H1 (cell line): Measurements from ENCODE around the gene TEX2. TPM values are rescaled to one million over a fixed set of nuclear protein-coding genes. Genes with fewer than 3 reads are reported as not detected.

Experiments used
- CTCF ChIA-PET: fragments of 300-600 bp; sonication (Branson Sonifier 250); formaldehyde crosslinking; loops from one replicate; lab custom pipeline; 2021; ENCODE audit not compliant: partially characterized antibody; lab: Charles Lee
- POLR2A ChIA-PET: fragments of 300-600 bp; sonication (Branson Sonifier 250); formaldehyde crosslinking; loops from one replicate; lab custom pipeline; 2021; ENCODE audit warnings: inconsistent platforms; ENCODE audit not compliant: partially characterized antibody; lab: Charles Lee
- DNase-seq, 2 experiments: peaks; one replicate each; pipeline versions ENCODE4 v3.0.0 to v3.0.0-alpha.2; 2010 to 2022; ENCODE audit warnings: low spot score in 2 of 2, low read depth in 1 of 2, mixed read lengths in 1 of 2
- FAIRE-seq: peaks from 2 replicates; lab custom pipeline; 2011; peaks lifted over from hg19 to GRCh38; lab: Jason Lieb, UNC
- H2AFZ ChIP-seq: 2 replicates; pipeline ENCODE4 v1.8.1; 2012; ENCODE audit warnings: low read length, inconsistent platforms
- H2AK5ac ChIP-seq: 2 replicates; pipeline ENCODE4 v1.6.1; 2013; ENCODE audit warnings: low read depth, low read length
- H2BK120ac ChIP-seq: replicated peaks from 2 replicates; pipeline ENCODE3; 2013; ENCODE audit warnings: low read depth, low read length, inconsistent platforms
- H2BK12ac ChIP-seq: 2 replicates; pipeline ENCODE4 v1.6.1; 2013; ENCODE audit warnings: low read depth, low read length
- H2BK15ac ChIP-seq: 2 replicates; pipeline ENCODE4 v1.6.1; 2013; ENCODE audit warnings: low read length
- H2BK20ac ChIP-seq: 2 replicates; pipeline ENCODE4 v1.6.1; 2013; ENCODE audit warnings: low read length
- H2BK5ac ChIP-seq: 2 replicates; pipeline ENCODE4 v1.6.1; 2013; ENCODE audit warnings: low read depth, low read length
- H3K14ac ChIP-seq: 2 replicates; pipeline ENCODE4 v1.6.1; 2013; ENCODE audit warnings: inconsistent platforms; ENCODE audit not compliant: insufficient read length
- H3K18ac ChIP-seq: 2 replicates; pipeline ENCODE4 v1.6.1; 2013; ENCODE audit warnings: low read length; ENCODE audit errors: extremely low read depth
- H3K23ac ChIP-seq: 2 replicates; pipeline ENCODE4 v1.6.1; 2013; ENCODE audit warnings: inconsistent platforms; ENCODE audit not compliant: insufficient read length
- H3K23me2 ChIP-seq: 2 replicates; pipeline ENCODE4 v1.6.1; 2013; ENCODE audit warnings: low read depth, low read length
- H3K27ac ChIP-seq: 2 replicates; pipeline ENCODE4 v1.6.1; 2011; ENCODE audit warnings: low read depth, low read length, inconsistent platforms
- H3K27me3 ChIP-seq, 4 experiments: replicated peaks in 1 of 4; 1 replicate in 1 of 4; 2 replicates in 3 of 4; pipeline versions ENCODE4 v1.6.1 to v1.8.1; 2011 to 2013; ENCODE audit warnings: low read length in 3 of 4, mild to moderate bottlenecking in 3 of 4, inconsistent platforms in 2 of 4, mixed read lengths in 2 of 4, moderate library complexity in 1 of 4; ENCODE audit not compliant: control insufficient read depth in 3 of 4, insufficient read depth in 3 of 4; ENCODE audit errors: extremely low read depth in 1 of 4
- H3K36me3 ChIP-seq, 4 experiments: 2 replicates each; pipeline versions ENCODE4 v1.6.1 to v1.8.1; 2011 to 2013; ENCODE audit warnings: mild to moderate bottlenecking in 4 of 4, low read length in 3 of 4, moderate library complexity in 2 of 4, control low read depth in 1 of 4, inconsistent platforms in 1 of 4; ENCODE audit not compliant: insufficient read depth in 4 of 4, control insufficient read depth in 2 of 4
- H3K4ac ChIP-seq: replicated peaks from 2 replicates; pipeline ENCODE3; 2013; ENCODE audit warnings: low read length, low read depth, mixed read lengths, inconsistent platforms; ENCODE audit not compliant: insufficient read length
- H3K4me1 ChIP-seq, 4 experiments: replicated peaks in 1 of 4; 1 replicate in 1 of 4; 2 replicates in 3 of 4; pipeline versions ENCODE4 v1.6.1 to v1.8.1; 2011 to 2013; ENCODE audit warnings: low read length in 3 of 4, inconsistent platforms in 2 of 4, mixed read lengths in 1 of 4; ENCODE audit not compliant: insufficient read depth in 4 of 4, control insufficient read depth in 3 of 4
- H3K4me2 ChIP-seq, 2 experiments: 2 replicates each; pipeline versions ENCODE4 v1.6.1 to v1.8.1; 2011 to 2013; ENCODE audit warnings: low read depth in 2 of 2, low read length in 2 of 2, control low read depth in 1 of 2, inconsistent platforms in 1 of 2, mild to moderate bottlenecking in 1 of 2; ENCODE audit not compliant: insufficient read depth in 1 of 2
- H3K4me3 ChIP-seq, 4 experiments: fragments of 200-600, 300-600 bp in 1 of 4; sonication (generic), shearing (Covaris generic), sonication (Bioruptor Twin) in 1 of 4; 2 replicates each; pipeline versions ENCODE4 v1.5.1 to v1.8.1; 2011 to 2016; ENCODE audit warnings: low read length in 4 of 4, low read depth in 3 of 4, control low read depth in 2 of 4, inconsistent platforms in 2 of 4, mild to moderate bottlenecking in 2 of 4, mixed read lengths in 1 of 4, moderate library complexity in 1 of 4; ENCODE audit not compliant: insufficient read depth in 2 of 4; ENCODE audit errors: extremely low read depth in 1 of 4
- H3K56ac ChIP-seq: replicated peaks from 2 replicates; pipeline ENCODE3; 2013; ENCODE audit warnings: low read depth, mild to moderate bottlenecking, mixed read lengths, low read length, inconsistent platforms; ENCODE audit not compliant: insufficient read length
- H3K79me1 ChIP-seq: 2 replicates; pipeline ENCODE4 v1.6.1; 2013; ENCODE audit warnings: low read depth, low read length, control low read depth
- H3K79me2 ChIP-seq, 2 experiments: 2 replicates each; pipeline versions ENCODE4 v1.6.1 to v1.8.1; 2012 to 2013; ENCODE audit warnings: low read length in 2 of 2, mild to moderate bottlenecking in 2 of 2, inconsistent platforms in 1 of 2; ENCODE audit not compliant: insufficient read depth in 2 of 2, control insufficient read depth in 1 of 2
- H3K9ac ChIP-seq, 4 experiments: replicated peaks in 1 of 4; 1 replicate in 1 of 4; 2 replicates in 3 of 4; pipeline versions ENCODE4 v1.6.1 to v1.8.1; 2011 to 2013; ENCODE audit warnings: low read depth in 3 of 4, low read length in 3 of 4, control low read depth in 2 of 4, mild to moderate bottlenecking in 2 of 4, moderate library complexity in 2 of 4, inconsistent platforms in 1 of 4; ENCODE audit errors: extremely low read depth in 1 of 4
- H3K9me3 ChIP-seq, 2 experiments: 2 replicates each; pipeline versions ENCODE4 v1.6.1 to v1.8.1; 2012 to 2013; ENCODE audit warnings: mild to moderate bottlenecking in 2 of 2, moderate library complexity in 2 of 2, control low read depth in 1 of 2, inconsistent platforms in 1 of 2, low read depth in 1 of 2, low read length in 1 of 2, mixed read lengths in 1 of 2; ENCODE audit not compliant: insufficient read depth in 2 of 2
- H4K20me1 ChIP-seq, 2 experiments: replicated peaks in 1 of 2; 2 replicates each; pipeline versions ENCODE3 to v1.8.1; 2011 to 2013; ENCODE audit warnings: inconsistent platforms in 2 of 2, low read length in 2 of 2, mild to moderate bottlenecking in 1 of 2; ENCODE audit not compliant: insufficient read depth in 2 of 2, control insufficient read depth in 1 of 2
- H4K5ac ChIP-seq: 2 replicates; pipeline ENCODE4 v1.6.1; 2013; ENCODE audit warnings: low read length, low read depth, mixed read lengths, inconsistent platforms; ENCODE audit not compliant: insufficient read length
- H4K8ac ChIP-seq: 2 replicates; pipeline ENCODE4 v1.8.0; 2013; ENCODE audit warnings: mild to moderate bottlenecking, moderate library complexity, low read length, inconsistent platforms; ENCODE audit not compliant: insufficient read depth; ENCODE audit errors: extremely low read depth
- H4K91ac ChIP-seq: replicated peaks from 2 replicates; pipeline ENCODE3; 2013; ENCODE audit warnings: low read length, mixed read lengths, inconsistent platforms; ENCODE audit not compliant: insufficient read length
- ASH2L ChIP-seq: fragments of 200-600, 300-600 bp; sonication (generic); IDR thresholded peaks from one replicate; pipeline ENCODE4 v1.7.1; 2017; ENCODE audit warnings: low read length
- GABPA ChIP-seq: IDR thresholded peaks from 2 replicates; pipeline ENCODE4 v1.6.1; 2011; ENCODE audit warnings: mild to moderate bottlenecking, low read length, moderate library complexity, borderline replicate concordance; ENCODE audit not compliant: insufficient read depth
- HDAC6 ChIP-seq: IDR thresholded peaks from one replicate; pipeline ENCODE4 v1.7.1; 2012; ENCODE audit warnings: low read depth, mild to moderate bottlenecking, inconsistent platforms, low read length, moderate library complexity
- POLR2A ChIP-seq, 2 experiments: IDR thresholded peaks; 1 replicate in 1 of 2; 2 replicates in 1 of 2; pipeline ENCODE4 v1.6.1; 2011; ENCODE audit warnings: low read depth in 2 of 2, low read length in 2 of 2, mild to moderate bottlenecking in 2 of 2; ENCODE audit errors: control extremely low read depth in 1 of 2
- RXRA ChIP-seq: IDR thresholded peaks from 2 replicates; pipeline ENCODE4 v1.6.1; 2011; ENCODE audit warnings: low read depth, mild to moderate bottlenecking, low read length, moderate library complexity; ENCODE audit not compliant: insufficient read depth
- SP4 ChIP-seq: IDR thresholded peaks from 2 replicates; pipeline ENCODE4 v1.6.1; 2012; ENCODE audit warnings: low read length, inconsistent platforms
- SRF ChIP-seq: IDR thresholded peaks from 2 replicates; pipeline ENCODE4 v1.6.1; 2011; ENCODE audit warnings: mild to moderate bottlenecking, low read depth, low read length, moderate library complexity
- WGBS, 2 experiments: shearing (Covaris generic) in 1 of 2; methylation state at CpG; one replicate each; pipeline versions ENCODE4 v1.1.6 to v1.1.7; 2013 to 2015; ENCODE audit warnings: low lambda C conversion rate in 2 of 2, mixed read lengths in 2 of 2, inconsistent platforms in 1 of 2, low coverage in 1 of 2, missing lambda C conversion rate in 1 of 2; ENCODE audit not compliant: insufficient replicate concordance in 2 of 2, insufficient coverage in 1 of 2, insufficient read length in 1 of 2; ENCODE audit errors: extremely low coverage in 1 of 2, missing lambda C conversion rate in 1 of 2; 5-methylcytosine and 5-hydroxymethylcytosine counted together
- polyA plus RNA-seq, 7 experiments: library from polyadenylated mRNA; depleted of rRNA in 3 of 7; stranded (reverse) in 5 of 7; unstranded in 2 of 7; fragments of >200 nt in 5 of 7; fragments of 200-250 nt in 2 of 7; gene quantifications; 1 replicate in 5 of 7; 2 replicates in 1 of 7; 4 replicates in 1 of 7; pipeline versions ENCODE4 v1.2.1 to v1.2.3, GENCODE V29; 2011 to 2013; ENCODE audit warnings: missing spikeins in 2 of 7, mixed read lengths in 2 of 7
- total RNA-seq: library from RNA; stranded (reverse); fragmentation: NEBNext Ultra II Directional; extraction: Animal tissue kit (Norgen Biotek cat#: 25700); gene quantifications from 2 replicates; pipeline ENCODE4 v1.2.1, GENCODE V29; 2021

The TEX2 gene
- total and polyA plus RNA-seq, 2 of the 8 experiments (the other 6 are each of a cell fraction or from before 2014, with no cell fraction given) = 6.1 to 15.6 TPM

DNA sequence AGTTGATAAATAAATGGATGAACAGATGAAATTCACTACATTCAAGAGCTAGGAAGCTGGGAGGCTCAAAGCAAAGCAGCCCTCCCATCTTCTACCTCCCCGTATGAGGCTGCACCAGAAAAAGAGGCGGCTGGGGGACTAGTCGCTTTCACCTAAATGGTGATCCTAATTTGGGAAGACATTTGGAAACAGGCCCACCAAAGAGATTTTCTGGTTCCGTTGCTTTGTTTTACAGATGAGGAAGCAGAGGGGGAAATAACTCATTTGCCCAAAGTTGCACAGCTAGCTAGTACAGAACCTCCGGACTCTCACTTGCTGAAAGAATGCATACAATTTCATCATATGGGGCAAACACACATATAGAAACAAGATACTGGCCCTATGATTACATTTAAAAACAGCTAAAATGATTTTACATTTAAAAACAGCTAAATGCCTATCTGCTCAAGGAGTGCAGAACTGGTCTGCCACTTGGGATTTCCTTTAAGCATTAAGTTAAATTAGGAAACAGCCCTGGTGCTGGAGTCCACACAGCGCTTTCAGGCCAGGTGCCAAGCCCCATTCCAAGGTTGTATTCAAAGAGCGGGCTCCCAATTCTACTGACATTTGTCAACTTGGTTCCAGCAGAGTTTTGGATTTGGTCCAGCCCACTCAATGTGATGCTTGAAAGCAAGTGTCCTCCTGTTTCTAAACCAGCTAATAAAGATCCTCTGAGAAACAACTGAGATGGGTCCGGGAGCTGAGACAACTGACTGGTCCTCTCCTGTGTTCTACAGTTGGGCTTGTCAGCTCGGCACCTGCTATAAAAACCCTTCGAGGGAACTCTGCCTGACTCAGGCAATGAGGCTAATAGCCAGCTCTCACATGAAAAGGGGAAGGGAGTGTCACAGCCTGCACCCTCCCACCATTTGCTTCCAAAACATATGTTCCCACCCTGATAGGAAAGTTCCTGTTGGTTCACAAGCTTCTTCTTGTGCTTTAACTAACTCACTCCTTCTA, 144.8 kb downstream of the TEX2 start:
- H4K91ac ChIP-seq = no peak overlapping the region
- H3K9me3 ChIP-seq = no peaks in the 10 kb centered on the region; a peak in 1 of 4 replicates
- H3K36me3 ChIP-seq = no peaks in the 10 kb centered on the region
- H4K8ac ChIP-seq = no peak overlapping the region
- WGBS, 2 experiments = 90% methylated on average over 10 of the region's 10 CpGs; no CpG with 5 or more reads in 1 of the 2 experiments
- no peak overlapping the region for H3K14ac ChIP-seq
- CTCF ChIA-PET = interaction anchor here (0.6 to 1.5 kb wide), 4 partner anchors 15 to 88 kb away, joined by 3 to 9 read pairs (median 4); no protein-coding TSS in a partner anchor
- POLR2A ChIA-PET = interaction anchor here (1.0 to 1.2 kb wide), 2 partner anchors 9 to 12 kb away, joined by 3 read pairs; partner anchors contain the start of gene ERN1
- H3K56ac ChIP-seq = no peak overlapping the region
- H2BK5ac ChIP-seq = no peak overlapping the region
- no peak overlapping the region for H3K4ac ChIP-seq
- H2BK20ac ChIP-seq = no peak overlapping the region
- no peaks in the 10 kb centered on the region for H3K4me1 ChIP-seq
- H2BK15ac ChIP-seq = no peak overlapping the region
- H2BK120ac ChIP-seq = no peak overlapping the region
- H3K9ac ChIP-seq = no peak overlapping the region
- no peak overlapping the region for H4K5ac ChIP-seq
- no peaks in the 10 kb centered on the region for H3K79me1 ChIP-seq
- no peak for TF ChIP-seq HDAC6
- no peak for TF ChIP-seq SP4
- TF ChIP-seq SRF = no peak
- TF ChIP-seq GABPA = no peak
- no peak for TF ChIP-seq ASH2L
- TF ChIP-seq RXRA = no peak
- no peak for TF ChIP-seq POLR2A (IDR thresholded peaks at IDR 0.05; ENCODE audit: control extremely low read depth in 1 of 2, low read depth in 2 of 2, low read length in 2 of 2)
- TF ChIP-seq, all 59 proteins: peak for 0
- Histone ChIP-seq H3K4me3 (no peak overlapping the region), H3K4me2 (no peak overlapping the region), H3K27ac (no peak overlapping the region), H2BK12ac (no peak overlapping the region), H3K27me3 (no peaks in the 10 kb centered on the region), H3K79me2 (no peaks in the 10 kb centered on the region), H4K20me1 (no peaks in the 10 kb centered on the region), H3K23me2 (no peaks in the 10 kb centered on the region), H3K18ac (no peak overlapping the region), H3K23ac (no peak overlapping the region), H2AFZ (no peak overlapping the region), H2AK5ac (no peak overlapping the region)
- no peak for FAIRE-seq
- DNase-seq = no peak
